Hypothalamus (tissue), 51 donors: ENCODE measurements around the gene ACOT4.
"Not testable (repeated sequence)": the region's sequence is repeated elsewhere in the genome, so short reads cannot be mapped to it uniquely, and the experiment has no call there.

Experiments used
- DNase-seq, 51 donors: peaks; one replicate each; lab custom pipeline; 2025; lab: John Stamatoyannopoulos, UW

ACOT4 gene

DNA sequence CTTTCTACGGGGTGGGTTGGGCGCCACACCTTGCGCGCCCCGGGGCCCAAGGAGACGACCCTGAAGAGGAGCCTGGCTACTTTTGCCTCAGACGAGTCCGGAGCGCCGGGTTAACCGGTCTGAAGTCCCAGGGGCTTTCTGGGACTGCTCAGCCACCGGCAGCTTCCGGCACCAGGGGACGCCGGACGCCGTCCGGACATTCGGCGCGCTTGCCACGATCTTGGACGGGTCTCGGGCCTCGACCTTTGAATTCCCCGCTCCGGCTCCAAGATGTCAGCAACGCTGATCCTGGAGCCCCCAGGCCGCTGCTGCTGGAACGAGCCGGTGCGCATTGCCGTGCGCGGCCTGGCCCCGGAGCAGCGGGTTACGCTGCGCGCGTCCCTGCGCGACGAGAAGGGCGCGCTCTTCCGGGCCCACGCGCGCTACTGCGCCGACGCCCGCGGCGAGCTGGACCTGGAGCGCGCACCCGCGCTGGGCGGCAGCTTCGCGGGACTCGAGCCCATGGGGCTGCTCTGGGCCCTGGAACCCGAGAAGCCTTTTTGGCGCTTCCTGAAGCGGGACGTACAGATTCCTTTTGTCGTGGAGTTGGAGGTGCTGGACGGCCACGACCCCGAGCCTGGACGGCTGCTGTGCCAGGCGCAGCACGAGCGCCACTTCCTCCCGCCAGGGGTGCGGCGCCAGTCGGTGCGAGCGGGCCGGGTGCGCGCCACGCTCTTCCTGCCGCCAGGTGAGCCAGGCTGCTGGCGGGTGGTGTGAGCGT, at the start of gene ACOT4:
ACOT4 (plus strand) TSS at position 184 of the 760 bp plus-strand sequence; CDS start at position 271, 87 bp downstream.
- peak in 13 of 51 donors; percentile 5 to 38 (median 20) for DNase-seq

GRCh38 chr14:73542961-73543360, 48.7 kb upstream of the ACOT4 start:
- DNase-seq = not testable (repeated sequence)

DNA sequence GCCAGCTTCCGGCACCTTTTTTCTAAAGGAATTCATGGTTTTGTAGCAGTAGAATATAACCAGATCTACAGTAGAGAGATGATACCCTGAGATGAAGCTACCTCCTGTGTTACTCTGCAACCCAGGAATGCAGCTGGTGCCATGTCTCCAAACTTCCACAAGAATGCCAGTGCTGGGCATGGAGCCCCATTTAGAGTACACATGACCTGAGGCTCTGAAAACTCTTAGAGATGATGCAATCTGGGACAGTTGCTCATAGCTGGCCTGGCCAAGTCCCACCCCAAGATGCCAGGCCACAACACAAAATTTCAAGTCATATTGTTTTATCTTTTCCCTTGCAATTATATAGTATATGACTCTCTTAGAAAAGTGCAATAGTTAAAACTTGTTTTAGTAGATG, 46.3 kb upstream of the ACOT4 start:
- DNase-seq = not testable (repeated sequence)

DNA sequence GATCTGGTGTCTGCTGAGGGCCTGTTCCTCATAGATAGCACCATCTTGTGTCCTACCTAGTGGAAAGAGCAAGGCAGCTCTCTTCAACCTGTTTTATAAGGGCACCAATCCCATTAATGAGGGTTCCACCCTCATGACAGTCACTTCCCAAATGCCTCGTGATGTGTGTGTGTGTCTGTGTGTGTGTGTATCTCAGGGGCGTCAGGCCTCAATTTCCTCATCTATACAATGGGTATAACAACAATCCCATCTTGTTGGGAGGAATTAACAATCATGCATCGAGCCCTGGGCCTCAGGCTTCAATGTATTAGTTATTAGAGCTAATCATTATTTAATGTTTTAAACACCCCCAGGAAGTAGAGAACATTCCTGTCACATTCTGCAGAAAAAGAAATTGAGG, 42.6 kb upstream of the ACOT4 start:
- not testable (repeated sequence) for DNase-seq

- not testable (repeated sequence) for DNase-seq
Measured at GRCh38 chr14:73549889-73550524, 41.7 kb upstream of the ACOT4 start.

GRCh38 chr14:73553845-73554244, 37.8 kb upstream of the ACOT4 start:
- no peak for DNase-seq

- DNase-seq = not testable (repeated sequence)
Measured at GRCh38 chr14:73557201-73557600, 34.5 kb upstream of the ACOT4 start.

GRCh38 chr14:73558238-73558637, 33.4 kb upstream of the ACOT4 start:
- DNase-seq = not testable (repeated sequence)

GRCh38 chr14:73562256-73562655, 29.4 kb upstream of the ACOT4 start:
- DNase-seq = not testable (repeated sequence)

DNA sequence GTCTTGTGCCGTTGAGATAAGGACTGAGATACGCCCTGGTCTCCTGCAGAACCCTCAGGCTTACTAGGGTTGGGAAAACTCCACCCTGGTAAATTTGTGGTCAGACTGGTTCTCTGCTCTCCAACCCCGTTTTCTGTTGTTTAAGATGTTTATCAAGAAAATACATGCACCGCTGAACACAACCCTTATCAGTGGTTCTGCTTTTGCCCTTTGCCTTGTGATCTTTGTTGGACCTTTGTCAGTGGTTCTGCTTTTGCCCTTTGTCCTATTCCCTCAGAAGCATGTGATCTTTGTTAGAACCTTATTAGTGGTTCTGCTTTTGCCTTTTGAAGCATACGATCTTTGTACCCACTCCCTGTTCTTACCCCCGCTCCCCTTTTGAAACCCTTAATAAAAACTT, 29.0 kb upstream of the ACOT4 start:
- not testable (repeated sequence) for DNase-seq

DNA sequence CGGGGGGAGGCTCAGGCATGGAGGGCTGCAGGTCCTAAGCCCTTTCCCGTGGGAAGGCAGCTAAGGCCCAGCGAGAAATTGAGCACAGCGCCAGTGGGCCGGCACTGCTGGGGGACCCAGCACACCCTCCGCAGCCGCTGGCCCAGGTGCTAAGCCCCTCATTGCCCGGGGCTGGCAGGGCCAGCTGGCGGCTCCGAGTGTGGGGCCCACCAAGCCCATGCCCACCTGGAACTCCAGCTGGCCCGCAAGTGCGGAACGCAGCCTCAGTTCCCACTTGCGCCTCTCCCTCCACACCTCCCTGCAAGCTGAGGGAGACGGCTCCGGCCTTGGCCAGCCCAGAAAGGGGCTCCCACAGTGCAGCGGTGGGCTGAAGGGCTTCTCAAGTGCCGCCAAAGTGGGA, 25.2 kb upstream of the ACOT4 start:
- DNase-seq = not testable (repeated sequence)

DNA sequence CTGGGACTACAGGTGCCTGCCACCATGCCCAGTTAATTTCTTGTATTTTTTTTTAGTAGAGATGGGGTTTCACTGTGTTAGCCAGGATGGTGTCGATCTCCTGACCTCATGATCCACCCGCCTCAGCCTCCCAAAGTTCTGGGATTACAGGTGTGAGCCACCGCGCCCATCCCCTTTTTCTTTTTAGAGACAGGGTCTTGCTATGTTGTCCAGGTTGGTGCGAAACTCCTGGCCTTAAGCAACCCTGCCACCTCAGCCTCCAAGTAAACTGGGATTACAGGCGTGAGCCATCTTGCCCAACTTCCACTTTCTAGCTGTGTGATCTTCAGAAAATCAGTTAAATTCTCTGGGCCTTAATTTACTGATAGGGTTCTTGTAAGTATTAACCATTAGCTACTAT, 24.7 kb upstream of the ACOT4 start:
- not testable (repeated sequence) for DNase-seq

GRCh38 chr14:73567358-73567757, 24.3 kb upstream of the ACOT4 start:
- DNase-seq = no peak

- DNase-seq = no peak
Measured at GRCh38 chr14:73567951-73568885, 23.5 kb upstream of the ACOT4 start.

DNA sequence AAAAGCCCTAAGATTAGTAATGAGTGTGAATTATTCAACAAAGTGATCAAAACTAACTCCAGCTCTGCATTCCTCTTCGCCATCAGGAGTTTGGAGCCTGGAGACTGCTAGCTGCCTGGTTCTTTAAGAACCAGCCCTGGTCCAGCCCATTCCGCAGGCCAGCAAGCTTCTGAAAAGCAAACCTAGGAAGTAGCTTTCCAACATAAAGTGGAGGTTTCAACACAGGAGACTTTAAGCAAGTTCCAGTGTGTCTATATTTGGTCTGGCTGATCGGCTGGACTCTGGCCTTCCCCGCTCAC, 22.8 kb upstream of the ACOT4 start:
- peak in 1 of 51 donors; percentile 70 for DNase-seq

DNA sequence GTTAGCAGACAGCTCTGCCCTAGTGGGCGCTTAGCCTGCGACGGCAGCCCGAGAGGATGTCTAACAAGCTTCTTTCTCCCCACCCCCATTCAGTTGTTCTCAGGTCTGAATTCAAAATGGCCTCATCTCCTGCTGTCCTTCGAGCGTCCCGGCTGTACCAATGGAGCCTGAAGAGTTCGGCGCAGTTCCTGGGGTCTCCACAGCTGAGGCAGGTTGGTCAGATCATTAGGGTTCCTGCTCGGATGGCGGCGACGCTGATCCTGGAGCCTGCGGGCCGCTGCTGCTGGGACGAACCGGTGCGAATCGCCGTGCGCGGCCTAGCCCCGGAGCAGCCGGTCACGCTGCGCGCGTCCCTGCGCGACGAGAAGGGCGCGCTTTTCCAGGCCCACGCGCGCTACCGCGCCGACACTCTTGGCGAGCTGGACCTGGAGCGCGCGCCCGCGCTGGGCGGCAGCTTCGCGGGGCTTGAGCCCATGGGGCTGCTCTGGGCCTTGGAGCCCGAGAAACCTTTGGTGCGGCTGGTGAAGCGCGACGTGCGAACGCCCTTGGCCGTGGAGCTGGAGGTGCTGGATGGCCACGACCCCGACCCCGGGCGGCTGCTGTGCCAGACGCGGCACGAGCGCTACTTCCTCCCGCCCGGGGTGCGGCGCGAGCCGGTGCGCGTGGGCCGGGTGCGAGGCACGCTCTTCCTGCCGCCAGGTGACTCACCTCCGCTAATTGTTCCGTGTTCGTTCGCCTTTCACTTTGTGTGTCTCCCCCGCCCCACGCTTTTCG, 22.3 kb upstream of the ACOT4 start, which contains the start of gene ACOT2:
ACOT2 (plus strand) TSS at position 29 of the 774 bp plus-strand sequence; CDS start at position 57, 28 bp downstream.
- DNase-seq = peak in 45 of 51 donors; percentile 17 to 85 (median 48)

- peak in 26 of 51 donors; percentile 4 to 53 (median 19) for DNase-seq
Measured at GRCh38 chr14:73570913-73571312, 20.8 kb upstream of the ACOT4 start.

DNA sequence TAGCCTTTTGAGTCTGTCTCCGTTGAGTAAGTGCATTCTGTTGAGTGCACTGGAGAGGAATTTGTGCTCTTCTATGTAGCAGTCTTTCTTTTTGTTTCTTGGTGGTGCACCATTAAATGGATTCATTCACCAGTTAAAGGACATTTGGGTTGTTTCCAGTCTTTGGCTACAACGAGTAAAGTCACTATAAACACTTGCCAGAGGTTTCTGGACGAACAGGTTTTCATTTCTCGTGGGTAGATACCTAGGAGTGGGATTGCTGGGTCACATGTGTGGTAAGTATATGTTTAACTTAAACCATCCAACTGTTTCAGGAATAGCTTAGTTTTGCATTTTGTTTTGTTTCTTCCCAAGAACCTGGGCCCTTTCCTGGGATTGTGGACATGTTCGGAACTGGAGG, 18.6 kb upstream of the ACOT4 start:
- DNase-seq = not testable (repeated sequence)

DNA sequence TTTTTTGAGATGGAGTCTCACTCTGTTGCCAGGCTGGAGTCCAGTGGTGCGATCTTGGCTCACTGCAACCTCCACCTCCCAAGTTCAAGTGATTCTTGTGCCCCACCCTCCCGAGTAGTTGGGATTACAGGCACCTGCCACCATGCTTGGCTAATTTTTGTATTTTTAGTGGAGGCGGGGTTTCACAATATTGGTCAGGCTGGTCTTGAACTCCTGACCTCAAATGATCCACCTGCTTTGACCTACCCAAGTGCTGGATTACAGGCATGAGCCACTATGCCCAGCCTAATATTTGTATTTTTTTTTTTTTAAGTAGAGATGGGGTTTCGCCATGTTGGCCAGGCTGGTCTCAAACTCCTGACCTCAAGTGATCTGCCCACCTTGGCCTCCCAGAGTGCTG, 17.9 kb upstream of the ACOT4 start:
- DNase-seq = not testable (repeated sequence)

DNA sequence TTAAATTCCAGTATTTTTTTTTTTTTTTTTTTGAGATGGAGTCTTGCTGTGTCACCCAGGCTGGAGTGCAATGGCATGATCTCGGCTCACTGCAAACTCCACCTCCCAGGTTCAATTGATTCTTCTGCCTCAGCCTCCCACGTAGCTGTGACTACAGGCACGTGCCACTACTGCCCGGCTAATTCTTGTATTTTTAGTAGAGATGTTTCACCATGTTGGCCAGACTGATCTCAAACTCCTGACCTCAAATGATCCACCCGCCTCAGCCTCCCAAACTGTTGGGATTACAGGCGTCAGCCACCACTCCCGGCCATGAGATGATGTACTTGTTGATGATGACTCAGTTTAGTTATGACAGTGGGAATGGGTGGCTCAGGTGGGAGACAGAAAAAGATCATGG, 17.4 kb upstream of the ACOT4 start:
- DNase-seq = not testable (repeated sequence)
